ENCODE results near the gene ERGIC2.
"Not testable (repeated sequence)": the region's sequence is repeated elsewhere in the genome, so short reads cannot be mapped to it uniquely, and the experiment has no call there.

The ERGIC2 gene, protein sequence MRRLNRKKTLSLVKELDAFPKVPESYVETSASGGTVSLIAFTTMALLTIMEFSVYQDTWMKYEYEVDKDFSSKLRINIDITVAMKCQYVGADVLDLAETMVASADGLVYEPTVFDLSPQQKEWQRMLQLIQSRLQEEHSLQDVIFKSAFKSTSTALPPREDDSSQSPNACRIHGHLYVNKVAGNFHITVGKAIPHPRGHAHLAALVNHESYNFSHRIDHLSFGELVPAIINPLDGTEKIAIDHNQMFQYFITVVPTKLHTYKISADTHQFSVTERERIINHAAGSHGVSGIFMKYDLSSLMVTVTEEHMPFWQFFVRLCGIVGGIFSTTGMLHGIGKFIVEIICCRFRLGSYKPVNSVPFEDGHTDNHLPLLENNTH

GRCh38 chr12:29380536-29381523, at the start of gene ERGIC2:
Gene ERGIC2, minus strand, starts transcription at chr12:29381172. Its CDS starts 9,539 bp downstream, at chr12:29371633.
- DNase-seq (ENCODE audit: low read depth in 1 of 2, low spot score in 1 of 2) = peak; percentile 65 to 77

DNA sequence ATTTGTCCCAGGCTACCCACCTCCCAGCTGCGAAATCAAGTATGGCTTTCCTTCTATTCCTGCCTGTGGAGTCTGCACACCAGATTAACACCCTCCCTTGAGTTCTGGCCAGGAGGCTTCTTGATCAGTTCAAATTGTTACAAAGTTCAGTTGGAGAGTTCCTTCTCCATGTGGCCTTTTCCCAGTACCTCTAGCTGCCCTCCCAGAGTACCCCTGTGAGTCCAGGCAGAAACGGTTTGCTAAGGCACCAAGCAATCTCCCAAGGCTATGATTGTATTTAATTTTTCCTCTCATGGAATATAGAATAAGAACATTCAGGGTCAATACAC, 49.7 kb upstream of the ERGIC2 start:
- DNase-seq (ENCODE audit: low read depth in 1 of 2, low spot score in 1 of 2) = no peak

DNA sequence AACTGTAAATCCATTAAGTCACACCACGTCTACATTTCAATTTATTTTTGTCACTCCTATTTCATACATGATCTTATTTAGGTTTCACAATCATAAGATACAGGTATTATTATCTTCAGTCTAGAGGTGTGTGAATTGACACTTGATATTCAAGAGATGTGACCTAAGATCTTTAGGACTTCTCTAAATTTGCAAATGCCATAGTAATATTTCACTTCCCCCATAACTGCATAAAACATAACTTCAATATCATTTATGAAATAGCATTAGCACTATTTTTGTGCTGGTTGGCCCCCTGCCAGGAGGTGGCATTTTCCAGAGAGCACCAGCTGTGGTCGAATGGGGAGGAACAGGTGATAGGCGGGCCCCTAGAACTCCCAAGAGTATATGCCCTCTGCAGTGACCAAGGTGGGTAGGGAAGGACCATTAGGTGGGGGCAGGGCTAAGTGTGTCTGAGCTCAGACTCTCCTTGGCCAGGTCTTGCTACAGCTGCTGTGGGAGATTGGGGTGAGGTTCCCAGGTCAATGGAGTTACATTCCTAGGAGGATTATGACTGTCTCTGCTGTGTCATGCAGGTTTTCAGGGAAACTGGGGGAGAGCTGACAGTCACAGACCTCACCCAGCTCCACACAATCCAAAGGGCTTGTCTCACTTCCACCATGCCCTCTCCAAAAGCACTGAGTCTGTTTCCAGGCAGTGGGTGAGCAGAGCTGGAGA, 49.2 kb upstream of the ERGIC2 start:
- no peak for DNase-seq (ENCODE audit: low read depth in 1 of 2, low spot score in 1 of 2)

GRCh38 chr12:29428633-29429032, 47.7 kb upstream of the ERGIC2 start:
- DNase-seq (ENCODE audit: low read depth in 1 of 2, low spot score in 1 of 2) = no peak

GRCh38 chr12:29427964-29428363, 47.0 kb upstream of the ERGIC2 start:
- DNase-seq (ENCODE audit: low read depth in 1 of 2, low spot score in 1 of 2) = no peak

DNA sequence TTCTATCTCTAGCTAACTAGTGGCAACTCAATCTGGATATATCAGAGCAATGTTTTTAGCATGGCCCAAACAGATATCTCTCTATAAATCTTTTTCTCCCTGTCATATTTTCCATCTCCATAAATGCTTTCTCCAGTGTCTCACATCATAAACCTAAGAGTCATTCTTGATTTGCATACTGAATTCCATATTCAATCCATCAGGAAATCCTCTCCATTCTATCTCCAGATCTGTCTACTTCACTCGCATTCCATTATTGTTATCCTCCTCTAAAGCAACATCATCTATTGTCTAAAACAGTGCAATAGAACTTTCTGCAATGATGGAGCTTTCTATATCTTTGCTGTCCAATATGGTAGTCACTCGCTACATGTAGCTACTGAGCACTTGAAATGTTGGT, 45.5 kb upstream of the ERGIC2 start:
- DNase-seq (ENCODE audit: low read depth in 1 of 2, low spot score in 1 of 2) = no peak

DNA sequence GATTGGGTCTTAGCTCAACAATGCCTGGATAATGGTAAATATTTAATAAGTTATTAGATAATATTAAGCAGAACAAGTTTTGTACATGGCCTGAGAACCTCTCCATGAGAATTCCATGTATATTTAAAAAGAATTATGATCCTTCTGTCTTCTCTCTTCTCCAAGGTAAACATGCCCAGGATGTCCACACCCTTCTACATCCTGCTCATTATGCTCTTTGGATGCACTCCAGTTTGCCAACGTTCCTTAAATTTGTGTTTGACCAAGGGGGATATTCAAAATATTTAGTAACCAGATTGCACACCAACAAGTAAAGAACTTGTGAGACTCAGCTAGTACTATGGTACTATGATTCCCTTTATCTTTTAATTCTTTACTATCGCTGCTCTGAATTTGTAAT, 44.8 kb upstream of the ERGIC2 start:
- DNase-seq (ENCODE audit: low read depth in 1 of 2, low spot score in 1 of 2) = no peak

DNA sequence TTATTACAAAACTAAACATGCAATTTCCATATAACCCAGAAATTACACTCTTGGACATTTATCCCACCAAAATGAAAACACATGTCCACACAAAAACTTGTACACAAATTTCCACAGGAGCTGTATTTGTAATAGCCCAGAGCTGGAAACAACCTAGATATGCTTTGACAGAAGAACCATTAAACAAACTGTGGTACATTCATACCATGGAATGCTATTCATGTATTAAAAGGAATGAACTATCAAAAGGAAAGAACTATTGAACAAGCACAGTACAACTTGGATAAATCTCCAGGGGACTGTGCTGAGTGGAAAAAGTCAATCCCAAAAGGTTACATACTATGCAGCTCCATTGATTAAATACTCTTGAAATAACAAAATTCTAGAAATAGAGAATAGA, 35.8 kb upstream of the ERGIC2 start:
- no peak for DNase-seq (ENCODE audit: low read depth in 1 of 2, low spot score in 1 of 2)

GRCh38 chr12:29415111-29415510, 34.1 kb upstream of the ERGIC2 start:
- DNase-seq (ENCODE audit: low read depth in 1 of 2, low spot score in 1 of 2) = no peak

DNA sequence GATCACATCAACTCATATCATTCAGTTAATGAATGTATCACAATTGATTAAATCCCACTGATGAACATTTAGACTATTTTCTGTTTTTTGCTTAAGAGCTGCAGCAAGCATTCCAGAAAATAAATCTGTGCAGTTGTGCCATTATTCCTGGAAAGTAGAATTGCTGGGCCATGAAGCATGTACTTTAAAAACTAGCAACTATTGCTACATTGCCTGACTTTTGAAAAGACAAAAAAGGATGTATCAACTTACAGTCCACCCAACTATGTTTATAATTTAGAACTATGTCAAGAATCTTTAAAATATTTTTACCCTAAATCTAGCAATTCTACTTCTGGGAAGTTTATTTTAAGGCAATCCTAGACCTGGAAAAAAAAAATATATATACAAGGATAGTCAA, 33.4 kb upstream of the ERGIC2 start:
- no peak for DNase-seq (ENCODE audit: low read depth in 1 of 2, low spot score in 1 of 2)

DNA sequence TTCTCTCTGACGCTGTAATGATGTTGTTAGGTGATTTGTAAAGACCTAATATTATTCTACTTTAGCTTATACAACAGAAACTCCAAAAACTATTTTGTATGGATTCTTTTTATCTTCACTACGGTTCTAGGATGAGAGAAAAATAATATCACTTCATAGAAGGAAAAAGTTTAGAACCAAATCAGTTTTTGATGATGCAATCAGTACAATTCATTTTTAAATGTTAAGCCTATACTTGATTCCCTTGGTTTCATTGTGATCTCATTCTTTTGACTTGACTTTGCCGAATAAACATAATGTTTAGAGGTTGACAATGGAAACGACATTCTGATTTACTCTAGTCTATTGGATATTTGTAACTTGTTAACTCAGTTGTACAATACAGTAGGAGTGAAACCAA, 24.6 kb upstream of the ERGIC2 start:
- no peak for DNase-seq (ENCODE audit: low read depth in 1 of 2, low spot score in 1 of 2)

GRCh38 chr12:29403991-29404390, 23.0 kb upstream of the ERGIC2 start:
- DNase-seq (ENCODE audit: low read depth in 1 of 2, low spot score in 1 of 2) = no peak

GRCh38 chr12:29402437-29402836, 21.5 kb upstream of the ERGIC2 start:
- no peak for DNase-seq (ENCODE audit: low read depth in 1 of 2, low spot score in 1 of 2)

DNA sequence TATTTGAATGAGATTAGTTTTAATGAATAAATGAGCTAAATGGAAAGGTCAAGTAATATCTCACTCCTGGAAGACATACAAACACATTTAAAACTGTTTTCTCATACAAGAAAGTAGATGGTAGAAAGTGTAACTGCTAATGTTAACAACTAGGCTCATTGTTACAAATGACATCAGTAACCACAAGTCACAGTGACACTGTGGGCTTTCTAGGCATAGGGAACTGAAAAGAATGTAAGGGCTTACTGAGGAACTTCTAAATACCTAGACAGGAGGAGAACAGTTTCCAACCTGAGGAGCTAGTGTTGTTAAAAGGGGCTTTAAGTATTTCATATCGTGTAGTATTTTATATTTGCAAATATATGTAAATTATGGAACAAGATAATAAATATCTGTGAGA, 17.5 kb upstream of the ERGIC2 start:
- no peak for DNase-seq (ENCODE audit: low read depth in 1 of 2, low spot score in 1 of 2)

DNA sequence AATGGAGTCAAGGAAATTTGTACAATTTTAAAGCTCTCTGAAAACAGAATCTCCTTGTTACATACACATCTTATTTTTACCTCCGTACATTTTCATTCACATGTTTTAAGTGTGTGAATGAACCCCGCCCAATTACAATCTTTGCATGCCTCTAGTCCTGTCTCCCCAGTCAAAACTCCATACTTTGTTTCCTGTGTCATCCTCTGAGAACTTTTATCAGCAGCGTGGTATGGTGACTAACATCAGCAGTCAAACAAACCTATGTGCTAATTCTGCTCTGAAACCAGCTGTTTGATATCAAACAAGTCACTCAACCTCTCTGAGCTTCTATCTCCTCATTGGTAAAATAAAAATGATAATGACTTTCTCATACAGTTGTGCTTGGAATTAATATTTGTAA, 15.8 kb upstream of the ERGIC2 start:
- DNase-seq (ENCODE audit: low read depth in 1 of 2, low spot score in 1 of 2) = no peak

- DNase-seq (ENCODE audit: low read depth in 1 of 2, low spot score in 1 of 2) = no peak
These were observed 14.4 kb upstream of the ERGIC2 start for GRCh38 chr12:29395356-29395755.

- not testable (repeated sequence) for DNase-seq (ENCODE audit: low read depth in 1 of 2, low spot score in 1 of 2)
These were observed 9.4 kb upstream of the ERGIC2 start for GRCh38 chr12:29390419-29390818.

GRCh38 chr12:29389295-29389919, 8.4 kb upstream of the ERGIC2 start:
- no peak for DNase-seq (ENCODE audit: low read depth in 1 of 2, low spot score in 1 of 2)

DNA sequence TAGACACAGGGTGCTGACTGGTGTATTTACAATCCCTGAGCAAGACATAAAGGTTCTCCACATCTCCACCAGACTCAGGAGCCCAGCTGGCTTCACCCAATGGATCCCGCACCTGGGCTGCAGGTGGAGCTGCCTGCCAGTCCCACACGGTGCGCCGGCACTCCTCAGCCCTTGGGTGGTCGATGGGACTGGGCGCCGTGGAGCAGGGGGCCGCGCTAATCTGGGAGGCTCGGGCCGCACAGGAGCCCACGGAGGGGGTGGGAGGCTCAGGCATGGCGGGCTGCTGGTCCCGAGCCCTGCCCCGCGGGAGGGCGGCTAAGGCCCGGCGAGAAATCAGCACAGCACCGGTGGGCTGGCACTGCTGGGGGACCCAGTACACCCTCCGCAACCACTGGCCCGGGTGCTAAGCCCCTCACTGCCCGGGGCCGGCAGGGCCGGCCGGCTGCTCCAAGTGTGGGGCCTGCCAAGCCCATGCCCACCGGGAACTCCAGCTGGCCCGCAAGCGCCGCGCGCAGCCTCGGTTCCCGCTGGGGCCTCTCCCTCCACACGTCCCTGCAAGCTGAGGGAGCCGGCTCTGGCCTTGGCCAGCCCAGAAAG, 5.2 kb upstream of the ERGIC2 start:
- DNase-seq (ENCODE audit: low read depth in 1 of 2, low spot score in 1 of 2) = not testable (repeated sequence)

DNA sequence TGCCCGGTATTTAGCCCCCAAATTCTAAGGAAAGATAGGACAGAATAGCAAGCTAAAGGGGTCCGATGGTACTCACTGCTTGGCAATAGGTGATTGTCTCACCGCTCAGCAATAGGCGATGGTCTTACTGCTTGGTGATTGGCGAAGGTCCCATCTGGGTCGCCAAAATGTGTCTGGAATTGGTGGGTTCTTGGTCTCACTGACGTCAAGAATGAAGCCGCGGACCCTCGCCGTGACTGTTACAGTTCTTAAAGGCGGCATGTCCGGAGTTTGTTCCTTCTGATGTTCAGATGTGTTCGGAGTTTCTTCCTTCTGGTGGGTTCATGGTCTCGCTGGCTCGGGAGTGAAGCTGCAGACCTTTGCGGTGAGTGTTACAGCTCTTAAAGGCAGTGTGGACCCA, 4.2 kb upstream of the ERGIC2 start:
- DNase-seq (ENCODE audit: low read depth in 1 of 2, low spot score in 1 of 2) = not testable (repeated sequence)

DNA sequence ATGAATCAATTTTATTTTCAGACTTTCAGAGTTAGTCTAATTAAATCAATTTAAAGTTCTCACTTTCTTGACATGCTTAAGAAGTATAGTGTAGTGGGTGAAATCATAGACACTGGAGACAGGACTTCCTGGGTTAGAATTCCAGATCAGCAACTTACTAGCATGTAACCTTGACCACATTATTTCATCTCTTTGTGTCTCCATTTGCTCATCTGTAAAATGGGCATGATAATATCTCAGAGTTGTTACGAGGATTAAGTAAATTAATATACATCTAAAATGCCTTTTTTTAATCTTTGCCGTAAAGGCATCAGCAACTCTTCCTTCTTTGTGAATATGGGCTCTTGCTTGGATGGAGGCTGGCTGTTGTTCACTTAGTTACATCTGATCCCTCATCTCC, 1.3 kb upstream of the ERGIC2 start:
- DNase-seq (ENCODE audit: low read depth in 1 of 2, low spot score in 1 of 2) = no peak

All from activated T-helper 1 cell treated with anti-CD3 and anti-CD28 coated beads, Interleukin-2, amount 50 U/mL, for 16 hours (primary cell).